MG63 (cell line): ENCODE data around the gene IL23R. TPM values are rescaled to one million over a fixed set of nuclear protein-coding genes. Genes with fewer than 3 reads are reported as not detected.
"Not testable (repeated sequence)": the region's sequence is repeated elsewhere in the genome, so short reads cannot be mapped to it uniquely, and the experiment has no call there.

Experiments used
- DNase-seq: peaks from one replicate; pipeline ENCODE4 v3.0.0-alpha.2; 2020
- H3K27me3 ChIP-seq: fragments of 250-450 bp; sonication (Bioruptor Pico); 2 replicates; pipeline ENCODE4 v1.5.1; 2020; ENCODE audit warnings: mild to moderate bottlenecking, moderate library complexity
- H3K36me3 ChIP-seq: fragments of 250-450 bp; sonication (Bioruptor Pico); 2 replicates; pipeline ENCODE4 v1.5.1; 2020; ENCODE audit warnings: mild to moderate bottlenecking, moderate library complexity
- H3K4me3 ChIP-seq: fragments of 250-450 bp; sonication (Bioruptor Pico); 2 replicates; pipeline ENCODE4 v1.5.1; 2020; ENCODE audit warnings: mild to moderate bottlenecking, moderate library complexity
- H3K9me3 ChIP-seq: fragments of 250-450 bp; sonication (Bioruptor Pico); 2 replicates; pipeline ENCODE4 v1.5.1; 2020; ENCODE audit warnings: mild to moderate bottlenecking, moderate library complexity
- total RNA-seq: library from RNA; depleted of rRNA; stranded (reverse); fragments of >200 nt; shearing (Covaris generic); gene quantifications from 2 replicates; pipeline ENCODE4 v1.2.3, GENCODE V29; 2014; ENCODE audit warnings: low replicate concordance

The IL23R gene
- total RNA-seq, 1 experiment from 2014 or later = not detected

GRCh38 chr1:67173988-67174387, 7.7 kb downstream of the IL23R start:
- H3K4me3 ChIP-seq = no peak overlapping the region
- no peak for DNase-seq
- no peaks in the 10 kb centered on the region for H3K9me3 ChIP-seq
- no peaks in the 10 kb centered on the region for H3K36me3 ChIP-seq
- no peaks in the 10 kb centered on the region for H3K27me3 ChIP-seq

DNA sequence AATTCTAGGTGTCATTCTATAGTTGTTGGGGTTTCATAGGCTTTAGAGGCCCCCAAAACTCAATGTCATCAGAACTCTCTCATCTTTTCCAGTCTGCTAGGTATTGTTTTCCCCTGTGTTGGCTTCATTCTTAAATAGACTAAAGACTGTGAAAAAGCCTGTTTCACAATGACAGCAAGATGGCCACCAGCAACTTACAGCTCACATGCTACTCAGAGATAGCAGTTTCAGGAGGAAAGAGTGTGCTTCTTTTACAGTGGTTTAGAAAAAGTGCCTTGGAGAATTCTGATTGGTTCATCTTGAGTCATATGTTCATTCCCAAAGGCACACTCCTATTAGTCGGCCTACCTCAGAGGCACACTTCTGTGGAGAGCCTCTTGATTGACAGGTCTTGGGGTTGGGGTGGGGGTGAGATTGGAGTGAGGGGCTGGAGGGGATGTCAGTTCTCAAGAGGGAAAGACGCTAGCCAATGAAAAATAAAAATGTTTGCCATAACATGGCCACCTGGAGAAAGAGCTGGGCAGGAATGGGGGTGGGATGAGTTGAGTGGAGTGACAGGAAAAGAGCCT, 8.5 kb downstream of the IL23R start:
- no peaks in the 10 kb centered on the region for H3K27me3 ChIP-seq
- H3K4me3 ChIP-seq = no peak overlapping the region
- no peak for DNase-seq
- H3K9me3 ChIP-seq = no peaks in the 10 kb centered on the region
- no peaks in the 10 kb centered on the region for H3K36me3 ChIP-seq

GRCh38 chr1:67175530-67176087, 9.4 kb downstream of the IL23R start:
- H3K27me3 ChIP-seq = no peaks in the 10 kb centered on the region
- no peak for DNase-seq
- H3K36me3 ChIP-seq = no peaks in the 10 kb centered on the region
- no peak overlapping the region for H3K4me3 ChIP-seq
- H3K9me3 ChIP-seq = no peaks in the 10 kb centered on the region

GRCh38 chr1:67184838-67185421, 18.7 kb downstream of the IL23R start:
- Histone ChIP-seq H3K9me3 (no peaks in the 10 kb centered on the region), H3K27me3 (no peaks in the 10 kb centered on the region), H3K4me3 (no peak overlapping the region), H3K36me3 (no peaks in the 10 kb centered on the region)
- DNase-seq = no peak

- no peak overlapping the region for H3K4me3 ChIP-seq
- DNase-seq = no peak
- H3K27me3 ChIP-seq = no peaks in the 10 kb centered on the region
- H3K9me3 ChIP-seq = no peaks in the 10 kb centered on the region
- no peaks in the 10 kb centered on the region for H3K36me3 ChIP-seq
Measured at GRCh38 chr1:67188137-67188536, 21.9 kb downstream of the IL23R start.

DNA sequence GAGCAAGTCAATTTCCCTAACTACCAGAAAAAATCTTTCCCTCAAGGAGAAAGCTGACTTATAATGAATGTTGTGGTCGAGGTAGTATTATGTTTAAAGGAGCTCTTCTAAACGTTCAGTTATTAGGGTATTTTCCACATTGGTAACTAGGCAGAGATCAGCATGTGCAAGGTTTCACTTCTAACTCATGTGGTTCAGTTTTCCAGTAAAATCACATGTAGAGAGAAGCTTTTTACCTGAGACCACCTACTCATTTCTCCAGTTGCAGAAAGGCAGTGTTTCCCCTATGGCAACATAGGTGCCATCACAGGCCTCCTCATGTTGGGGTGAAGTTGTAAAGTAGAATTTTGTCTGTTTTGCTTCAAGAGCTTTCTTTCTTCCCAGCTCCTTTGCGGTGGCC, 23.7 kb downstream of the IL23R start:
- H3K4me3 ChIP-seq = no peak overlapping the region
- H3K36me3 ChIP-seq = no peaks in the 10 kb centered on the region
- H3K27me3 ChIP-seq = no peaks in the 10 kb centered on the region
- DNase-seq = no peak
- no peaks in the 10 kb centered on the region for H3K9me3 ChIP-seq

DNA sequence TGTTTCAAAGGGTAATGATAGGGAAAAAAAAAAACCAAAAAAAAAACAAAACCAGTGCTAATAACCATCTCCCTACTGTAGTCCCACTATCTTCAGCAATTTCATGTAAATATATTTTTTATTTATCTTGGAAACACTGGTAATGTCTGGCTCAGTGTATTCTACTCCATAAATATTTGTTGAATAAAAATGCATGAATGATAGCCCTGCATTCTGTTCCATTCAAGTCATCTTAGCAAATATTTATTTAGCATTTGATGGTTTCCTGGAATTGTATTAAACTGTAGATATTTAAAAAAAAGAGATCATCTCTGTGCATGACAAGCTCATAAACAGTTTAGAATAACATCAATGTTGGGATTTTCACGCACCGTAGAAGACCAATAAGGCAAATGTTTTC, 24.2 kb downstream of the IL23R start:
- no peak for DNase-seq
- H3K36me3 ChIP-seq = no peaks in the 10 kb centered on the region
- no peak overlapping the region for H3K4me3 ChIP-seq
- no peaks in the 10 kb centered on the region for H3K9me3 ChIP-seq
- no peaks in the 10 kb centered on the region for H3K27me3 ChIP-seq

GRCh38 chr1:67190942-67191341, 24.7 kb downstream of the IL23R start:
- DNase-seq = peak; percentile 2

GRCh38 chr1:67191668-67192520, 25.6 kb downstream of the IL23R start:
- H3K27me3 ChIP-seq = no peaks in the 10 kb centered on the region
- no peaks in the 10 kb centered on the region for H3K36me3 ChIP-seq
- no peaks in the 10 kb centered on the region for H3K9me3 ChIP-seq
- DNase-seq = no peak
- no peak overlapping the region for H3K4me3 ChIP-seq

More at GRCh38 chr1:67190942-67191341, 24.7 kb downstream of the IL23R start:
- Histone ChIP-seq H3K27me3 (no peaks in the 10 kb centered on the region), H3K4me3 (no peak overlapping the region), H3K9me3 (no peaks in the 10 kb centered on the region), H3K36me3 (no peaks in the 10 kb centered on the region)

DNA sequence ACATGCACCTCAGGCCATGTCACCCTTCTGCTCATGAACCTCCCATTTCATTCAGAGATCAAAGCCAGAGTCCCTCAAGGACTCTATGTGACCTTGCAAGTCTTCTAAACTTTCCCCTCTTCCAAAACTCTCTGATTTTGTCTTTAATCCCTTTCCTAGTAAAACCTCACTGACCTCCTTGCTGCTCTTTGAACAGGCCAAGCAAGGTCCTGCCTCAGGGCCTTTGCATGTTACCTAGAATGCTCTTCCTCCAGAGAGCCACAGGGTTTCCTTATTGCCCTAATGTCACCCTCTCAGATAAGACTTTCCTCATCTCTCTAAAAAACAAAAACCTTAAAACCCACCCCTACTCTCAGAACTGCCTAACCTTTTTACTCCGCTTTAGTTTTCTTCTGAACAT, 26.6 kb downstream of the IL23R start:
- no peak for DNase-seq
- no peaks in the 10 kb centered on the region for H3K9me3 ChIP-seq
- H3K36me3 ChIP-seq = no peaks in the 10 kb centered on the region
- H3K4me3 ChIP-seq = no peak overlapping the region
- no peaks in the 10 kb centered on the region for H3K27me3 ChIP-seq

- Histone ChIP-seq H3K27me3 (no peaks in the 10 kb centered on the region), H3K9me3 (no peaks in the 10 kb centered on the region), H3K4me3 (no peak overlapping the region), H3K36me3 (no peaks in the 10 kb centered on the region)
- no peak for DNase-seq
Measured at GRCh38 chr1:67193704-67194103, 27.4 kb downstream of the IL23R start.

DNA sequence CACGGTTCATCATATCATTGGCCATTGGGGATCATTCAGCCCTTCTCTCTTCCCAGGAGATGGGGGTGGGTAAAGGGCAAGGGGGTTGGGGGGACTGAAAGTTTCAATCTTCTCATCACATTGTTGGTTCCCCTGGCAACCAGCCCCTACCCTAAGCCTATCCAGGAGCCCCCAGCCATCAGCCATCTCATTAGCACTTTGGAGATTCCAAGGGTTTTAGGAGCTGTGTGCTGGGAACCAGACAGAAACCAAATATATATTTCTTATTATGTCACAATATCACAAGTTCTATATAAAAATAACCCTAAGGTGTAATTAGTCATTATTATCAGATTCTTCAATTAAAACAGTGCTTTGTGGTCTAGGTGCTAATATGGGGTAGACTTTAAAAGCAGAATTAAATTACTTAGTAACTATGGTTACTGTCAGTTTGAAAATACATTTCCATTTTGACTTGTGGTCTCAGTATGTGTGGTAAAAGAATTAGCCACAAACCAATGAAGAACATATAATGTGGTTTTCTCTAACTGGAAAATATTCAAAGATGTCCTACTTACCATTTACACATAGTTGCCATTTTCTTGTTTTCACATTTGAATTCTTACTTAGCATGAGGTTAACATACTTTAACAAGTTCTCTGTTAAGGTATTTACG, 28.1 kb downstream of the IL23R start:
- no peak overlapping the region for H3K4me3 ChIP-seq
- H3K9me3 ChIP-seq = no peaks in the 10 kb centered on the region
- H3K36me3 ChIP-seq = no peaks in the 10 kb centered on the region
- no peaks in the 10 kb centered on the region for H3K27me3 ChIP-seq
- DNase-seq = no peak

DNA sequence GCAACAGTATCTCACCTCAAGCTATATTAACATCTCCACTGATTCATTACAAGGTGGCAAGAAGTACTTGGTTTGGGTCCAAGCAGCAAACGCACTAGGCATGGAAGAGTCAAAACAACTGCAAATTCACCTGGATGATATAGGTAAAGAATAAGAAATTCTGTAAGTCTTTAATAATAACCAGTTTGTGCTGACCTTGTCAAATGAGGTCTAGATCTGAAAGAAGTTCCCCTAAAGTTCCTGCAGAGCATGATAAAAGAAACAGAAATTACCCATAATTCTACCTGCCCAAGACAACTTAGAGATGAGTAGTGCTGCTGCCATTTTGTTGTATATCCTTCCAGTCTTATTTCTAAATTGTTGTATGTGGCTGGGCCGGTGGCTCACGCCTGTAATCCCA, 34.5 kb downstream of the IL23R start:
- H3K4me3 ChIP-seq = no peak overlapping the region
- no peak for DNase-seq
- H3K27me3 ChIP-seq = no peaks in the 10 kb centered on the region
- no peaks in the 10 kb centered on the region for H3K36me3 ChIP-seq
- H3K9me3 ChIP-seq = no peaks in the 10 kb centered on the region

DNA sequence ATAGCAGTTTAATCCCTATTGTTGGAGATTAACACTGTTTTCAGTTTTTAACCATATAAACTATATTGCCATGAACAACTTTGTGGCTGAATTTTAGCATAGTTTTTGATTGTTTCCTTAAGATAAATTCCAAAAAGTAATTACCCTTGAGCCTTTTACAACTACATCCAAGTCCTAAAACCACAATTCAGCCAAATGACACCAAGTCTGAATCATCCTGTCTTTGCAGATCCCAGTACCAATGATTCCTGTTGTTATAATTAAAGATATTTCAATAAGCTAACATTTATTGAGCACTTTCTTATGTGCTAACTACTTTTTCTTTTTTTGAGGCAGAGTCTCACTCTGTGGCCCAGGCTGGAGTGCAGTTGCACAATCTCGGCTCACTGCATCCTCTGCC, 35.6 kb downstream of the IL23R start:
- Histone ChIP-seq H3K9me3 (no peaks in the 10 kb centered on the region), H3K27me3 (no peaks in the 10 kb centered on the region), H3K36me3 (no peaks in the 10 kb centered on the region), H3K4me3 (no peak overlapping the region)
- DNase-seq = no peak

DNA sequence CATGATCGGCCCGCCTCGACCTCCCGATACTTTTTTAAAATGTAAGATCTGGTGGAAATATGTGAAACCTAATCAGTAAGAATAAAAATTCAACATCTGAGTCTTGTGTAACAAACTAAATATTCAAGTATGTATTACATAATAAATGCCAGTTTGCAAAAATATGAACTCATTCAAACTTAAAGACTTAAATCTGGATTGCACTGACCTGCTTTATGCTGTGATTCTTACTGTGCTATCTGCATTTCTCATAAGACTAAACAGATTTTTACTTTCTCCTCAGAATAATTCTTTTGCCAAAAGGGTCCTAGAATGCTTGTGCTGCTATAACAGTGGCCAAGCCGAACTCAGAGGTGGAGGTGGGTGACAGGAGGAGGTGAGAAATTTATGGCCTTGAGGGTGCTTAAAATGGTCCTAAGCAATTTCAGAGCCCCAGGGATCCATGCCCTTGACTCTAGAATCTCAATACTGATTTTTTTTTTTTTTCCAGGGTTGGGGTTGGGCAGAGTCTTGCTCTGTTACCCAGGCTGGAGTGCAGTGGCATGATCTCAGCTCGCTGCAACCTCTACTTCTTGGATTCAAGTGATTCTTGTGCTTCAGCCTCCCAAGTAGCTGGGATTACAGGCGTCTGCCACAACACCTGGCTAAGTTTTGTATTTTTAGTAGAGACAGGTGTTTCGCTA, 38.2 kb downstream of the IL23R start:
- no peaks in the 10 kb centered on the region for H3K27me3 ChIP-seq
- no peak overlapping the region for H3K4me3 ChIP-seq
- no peaks in the 10 kb centered on the region for H3K36me3 ChIP-seq
- no peaks in the 10 kb centered on the region for H3K9me3 ChIP-seq
- DNase-seq = no peak

- H3K36me3 ChIP-seq, H3K9me3 ChIP-seq, H3K4me3 ChIP-seq, H3K27me3 ChIP-seq, DNase-seq: not testable (repeated sequence)
Measured at GRCh38 chr1:67207398-67207797, 41.1 kb downstream of the IL23R start.

GRCh38 chr1:67208217-67208616, 42.0 kb downstream of the IL23R start:
- no peaks in the 10 kb centered on the region for H3K36me3 ChIP-seq
- DNase-seq = no peak
- no peaks in the 10 kb centered on the region for H3K9me3 ChIP-seq
- no peaks in the 10 kb centered on the region for H3K27me3 ChIP-seq
- H3K4me3 ChIP-seq = no peak overlapping the region
